ENCODE results near the gene SPATA45.

SPATA45 gene

GRCh38 chr1:212820969-212821368, 26.5 kb downstream of the SPATA45 start:
- Histone ChIP-seq H3K27ac (ENCODE audit: extremely low read depth, low read depth, low read length) (no peak overlapping the region), H3K4me3 (ENCODE audit: low read depth, low read length) (no peak overlapping the region), H3K9me3 (ENCODE audit: control insufficient read depth, insufficient read depth, low read depth, low read length) (no peaks in the 10 kb centered on the region), H3K4me1 (ENCODE audit: control insufficient read depth, insufficient read depth, low read length) (no peaks in the 10 kb centered on the region), H3K36me3 (ENCODE audit: control insufficient read depth in 2 of 2, insufficient read depth in 1 of 2, low read length in 2 of 2) (no peaks in the 10 kb centered on the region)
- ChIA-PET CTCF (no interaction called here), POLR2A (no interaction called here)
- TF ChIP-seq KLF1 (tag by site-specific recombination; IDR thresholded peaks at IDR 0.05) = no peak
- TF ChIP-seq GFI1B (tag by site-specific recombination; IDR thresholded peaks at IDR 0.05) = no peak
- TF ChIP-seq ZNF626 (tag by site-specific recombination; IDR thresholded peaks at IDR 0.05) = no peak
- TF ChIP-seq ZNF248 (tag by site-specific recombination; IDR thresholded peaks at IDR 0.05) = no peak
- TF ChIP-seq ZBTB8A (tag by site-specific recombination; IDR thresholded peaks at IDR 0.05) = no peak
- no peak for TF ChIP-seq ZNF704 (tag by site-specific recombination; IDR thresholded peaks at IDR 0.05)
- TF ChIP-seq PBX3 (CRISPR knock-in tag; IDR thresholded peaks at IDR 0.05) = no peak
- TF ChIP-seq INSM2 (tag by site-specific recombination; IDR thresholded peaks at IDR 0.05) = no peak

- Histone ChIP-seq H3K9me3 (ENCODE audit: control insufficient read depth, insufficient read depth, low read depth, low read length) (no peaks in the 10 kb centered on the region), H3K4me3 (ENCODE audit: low read depth, low read length) (no peak overlapping the region), H3K36me3 (ENCODE audit: control insufficient read depth in 2 of 2, insufficient read depth in 1 of 2, low read length in 2 of 2) (no peaks in the 10 kb centered on the region), H3K4me1 (ENCODE audit: control insufficient read depth, insufficient read depth, low read length) (no peaks in the 10 kb centered on the region), H3K27ac (ENCODE audit: extremely low read depth, low read depth, low read length) (no peak overlapping the region)
- ChIA-PET CTCF (interaction anchor here (0.8 to 1.1 kb wide), 2 partner anchors 17 to 364 kb away, joined by 3 to 6 read pairs; no protein-coding TSS in a partner anchor), POLR2A (no interaction called here)
- TF ChIP-seq ZNF24 (tag by site-specific recombination; IDR thresholded peaks at IDR 0.05) (no peak), ZSCAN5A (tag by site-specific recombination; IDR thresholded peaks at IDR 0.05) (no peak), ZNF558 (tag by site-specific recombination; IDR thresholded peaks at IDR 0.05) (no peak), ZNF302 (tag by site-specific recombination; IDR thresholded peaks at IDR 0.05; ENCODE audit: low read depth) (no peak), ZBTB44 (tag by site-specific recombination; IDR thresholded peaks at IDR 0.05) (no peak), REPIN1 (tag by site-specific recombination; IDR thresholded peaks at IDR 0.05; ENCODE audit: low read depth) (no peak), ZBTB49 (tag by site-specific recombination; IDR thresholded peaks at IDR 0.05; ENCODE audit: low read depth) (no peak), ZNF140 (tag by site-specific recombination; IDR thresholded peaks at IDR 0.05) (no peak), CTCF (tag by site-specific recombination; IDR thresholded peaks at IDR 0.05) (no peak), ZNF280C (tag by site-specific recombination; IDR thresholded peaks at IDR 0.05) (no peak), ZNF335 (tag by site-specific recombination; conservative IDR thresholded peaks at IDR 0.05) (no peak), MEIS1 (CRISPR knock-in tag; IDR thresholded peaks at IDR 0.05; ENCODE audit: borderline replicate concordance) (no peak), ZNF843 (tag by site-specific recombination; IDR thresholded peaks at IDR 0.05) (no peak), ZNF677 (tag by site-specific recombination; IDR thresholded peaks at IDR 0.05) (no peak)
Measured at GRCh38 chr1:212819726-212820125, 27.7 kb downstream of the SPATA45 start.
